Brain microvascular endothelial cell (primary cell): ENCODE results near the gene ALX4.

Experiments used
- DNase-seq: peaks from one replicate; pipeline ENCODE4 v3.0.0-alpha.2; 2020
- H3K27ac ChIP-seq: fragments of 250-450 bp; sonication (Bioruptor Pico); 2 replicates; pipeline ENCODE4 v1.5.1; 2020; ENCODE audit warnings: mild to moderate bottlenecking, moderate library complexity
- H3K27me3 ChIP-seq: fragments of 250-450 bp; sonication (Bioruptor Pico); replicated peaks from 2 replicates; pipeline ENCODE4 v1.5.1; 2020; ENCODE audit warnings: mild to moderate bottlenecking
- H3K36me3 ChIP-seq: fragments of 250-450 bp; sonication (Bioruptor Pico); replicated peaks from 2 replicates; pipeline ENCODE4 v1.5.1; 2020; ENCODE audit warnings: mild to moderate bottlenecking
- H3K4me3 ChIP-seq: 2 replicates; pipeline ENCODE4 v1.5.1; 2011; ENCODE audit warnings: low read depth, mild to moderate bottlenecking, control low read depth, low read length, moderate library complexity
- in situ Hi-C: cut with HindIII; loops from 2 replicates; pipeline ENCODE4 v1.10.0; 2017; ENCODE audit warnings: low sequenced_read_pairs, low pct_ligation_motif_present
- TF ChIP-seq, protein P1 (sequence below): IDR thresholded peaks from 2 replicates; pipeline ENCODE4 v1.5.1; 2011; ENCODE audit warnings: low read depth, mild to moderate bottlenecking, moderate library complexity, low read length, control low read depth, inconsistent platforms; ENCODE audit errors: missing control alignments

Gene ALX4

DNA sequence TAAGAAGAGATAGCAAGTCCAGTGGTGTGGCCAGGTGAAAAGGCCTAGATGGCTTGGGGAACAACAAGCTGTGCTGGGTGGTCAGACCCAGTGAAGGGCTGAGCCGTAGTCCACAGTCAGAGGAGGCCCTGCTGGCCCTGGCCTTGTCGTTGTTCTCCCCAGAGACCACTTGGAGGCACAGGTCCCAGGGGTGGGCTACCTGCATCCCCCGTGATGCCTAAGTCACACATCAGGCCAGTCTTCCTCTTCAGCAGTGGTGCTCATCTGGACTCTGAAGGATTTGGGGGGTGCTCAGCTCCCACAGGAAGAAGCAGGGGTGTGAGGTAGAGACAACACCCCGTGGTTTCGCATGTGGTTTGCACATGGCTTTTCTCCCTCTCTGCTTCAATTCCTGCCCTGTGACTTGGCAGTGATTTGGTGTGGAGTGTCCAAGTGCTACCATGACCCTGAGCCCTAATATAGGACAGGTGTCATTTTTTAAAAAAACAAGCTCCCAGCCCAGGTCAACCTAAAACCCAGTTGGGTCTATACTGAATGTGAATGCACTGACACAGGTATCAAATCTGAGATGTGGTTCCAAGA is 51.0 kb downstream of the ALX4 start:
- in situ Hi-C loops: no loop called here
- H3K27me3 ChIP-seq: no peaks in the 10 kb centered on the region
- no peaks in the 10 kb centered on the region for H3K36me3 ChIP-seq
- TF ChIP-seq, protein P1, sequence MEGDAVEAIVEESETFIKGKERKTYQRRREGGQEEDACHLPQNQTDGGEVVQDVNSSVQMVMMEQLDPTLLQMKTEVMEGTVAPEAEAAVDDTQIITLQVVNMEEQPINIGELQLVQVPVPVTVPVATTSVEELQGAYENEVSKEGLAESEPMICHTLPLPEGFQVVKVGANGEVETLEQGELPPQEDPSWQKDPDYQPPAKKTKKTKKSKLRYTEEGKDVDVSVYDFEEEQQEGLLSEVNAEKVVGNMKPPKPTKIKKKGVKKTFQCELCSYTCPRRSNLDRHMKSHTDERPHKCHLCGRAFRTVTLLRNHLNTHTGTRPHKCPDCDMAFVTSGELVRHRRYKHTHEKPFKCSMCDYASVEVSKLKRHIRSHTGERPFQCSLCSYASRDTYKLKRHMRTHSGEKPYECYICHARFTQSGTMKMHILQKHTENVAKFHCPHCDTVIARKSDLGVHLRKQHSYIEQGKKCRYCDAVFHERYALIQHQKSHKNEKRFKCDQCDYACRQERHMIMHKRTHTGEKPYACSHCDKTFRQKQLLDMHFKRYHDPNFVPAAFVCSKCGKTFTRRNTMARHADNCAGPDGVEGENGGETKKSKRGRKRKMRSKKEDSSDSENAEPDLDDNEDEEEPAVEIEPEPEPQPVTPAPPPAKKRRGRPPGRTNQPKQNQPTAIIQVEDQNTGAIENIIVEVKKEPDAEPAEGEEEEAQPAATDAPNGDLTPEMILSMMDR: no peak
- no peak overlapping the region for H3K27ac ChIP-seq
- no peak overlapping the region for H3K4me3 ChIP-seq
- DNase-seq: no peak

DNA sequence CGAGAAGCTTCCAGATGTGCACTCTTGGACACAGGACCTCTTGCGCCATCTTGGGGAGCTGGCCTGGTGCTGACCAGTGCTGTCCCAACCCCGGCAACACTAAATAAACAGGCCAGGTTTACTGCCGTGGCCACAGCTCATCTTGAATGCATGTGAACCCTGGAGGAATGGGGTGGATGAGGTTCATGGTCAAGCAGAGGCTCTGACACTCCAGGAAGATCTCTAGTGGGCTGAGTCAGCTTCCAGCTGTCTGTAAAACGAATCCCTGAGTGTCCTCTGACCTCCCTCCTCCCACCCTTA is 51.8 kb downstream of the ALX4 start:
- H3K27ac ChIP-seq: no peak overlapping the region
- no peaks in the 10 kb centered on the region for H3K27me3 ChIP-seq
- no peaks in the 10 kb centered on the region for H3K36me3 ChIP-seq
- no peak for DNase-seq
- H3K4me3 ChIP-seq: no peak overlapping the region
- TF ChIP-seq, protein P1: peak; percentile 6
- in situ Hi-C loops: no loop called here

DNA sequence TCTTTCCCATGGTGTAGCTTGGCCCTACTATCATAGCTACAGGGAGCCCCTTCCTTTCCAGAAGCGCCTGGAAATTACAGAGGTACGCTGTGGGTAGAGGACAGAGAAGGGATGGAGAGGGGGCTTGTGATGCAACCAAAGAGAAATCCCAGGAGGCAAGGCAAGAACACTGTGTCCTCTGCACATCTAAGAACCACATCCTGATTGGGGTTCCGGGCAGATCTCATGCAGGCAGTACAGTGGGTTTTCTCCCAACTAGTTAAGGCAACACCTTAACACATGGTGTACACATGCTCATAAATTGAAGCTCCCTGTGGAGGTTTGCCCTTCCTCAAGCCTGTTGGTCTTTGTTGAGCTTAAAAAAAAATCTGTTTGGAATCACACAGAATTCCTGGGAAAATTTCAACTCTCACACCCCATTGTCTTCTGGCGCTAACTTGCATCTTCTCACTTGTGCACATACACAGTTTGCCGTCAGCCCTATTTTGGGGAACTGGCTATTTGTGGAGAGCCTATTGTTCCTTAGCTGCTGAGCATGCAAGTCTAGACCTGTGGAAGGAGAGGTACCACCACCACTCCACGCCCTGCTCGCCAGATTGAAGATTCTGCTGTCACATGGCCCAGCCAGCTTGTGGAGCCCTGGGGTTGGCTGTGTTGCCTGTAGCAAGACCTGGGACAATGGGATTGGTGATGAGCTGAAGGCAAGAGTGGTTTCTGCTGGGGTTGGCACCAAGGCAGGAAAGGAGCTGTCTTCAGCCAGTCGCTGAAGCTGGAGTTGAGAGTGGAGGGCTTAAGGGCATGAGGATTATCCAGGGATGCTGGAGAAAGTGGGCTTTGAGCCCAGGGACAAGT is 52.4 kb downstream of the ALX4 start:
- Histone ChIP-seq H3K27ac (no peak overlapping the region), H3K36me3 (no peaks in the 10 kb centered on the region), H3K27me3 (no peaks in the 10 kb centered on the region), H3K4me3 (no peak overlapping the region)
- DNase-seq: no peak
- TF ChIP-seq, protein P1: no peak
- in situ Hi-C loops: no loop called here

DNA sequence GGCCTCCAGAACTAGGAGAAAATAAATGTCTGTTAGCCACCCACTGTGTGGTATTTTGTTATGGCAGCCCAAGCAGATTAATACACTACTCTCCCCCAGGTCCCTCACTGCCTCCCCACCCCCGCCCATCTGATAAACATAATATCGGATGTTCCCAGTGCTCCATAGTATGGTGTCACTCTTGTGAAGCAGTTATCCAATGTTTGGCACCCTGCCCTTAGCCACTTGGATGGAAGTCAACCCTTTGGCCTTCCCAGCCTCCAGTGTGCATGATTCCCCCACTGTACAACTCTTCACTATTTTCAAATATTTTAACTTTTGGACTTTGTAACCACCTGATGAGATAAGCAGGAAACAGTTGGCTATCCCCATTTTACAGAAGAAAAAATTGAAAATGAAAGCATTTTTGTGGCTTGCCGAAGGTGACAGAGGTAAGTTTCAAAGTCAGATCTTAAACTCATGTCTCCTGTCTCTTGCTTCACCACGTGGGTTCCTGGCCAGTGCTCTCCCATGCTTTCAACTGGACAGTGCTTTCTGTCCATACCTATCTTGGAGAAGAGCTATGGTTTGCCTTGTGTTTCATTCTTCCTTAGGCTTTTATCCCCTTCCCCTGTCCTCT is 53.2 kb downstream of the ALX4 start:
- Histone ChIP-seq H3K36me3 (no peaks in the 10 kb centered on the region), H3K4me3 (no peak overlapping the region), H3K27ac (no peak overlapping the region), H3K27me3 (no peaks in the 10 kb centered on the region)
- no peak for DNase-seq
- in situ Hi-C loops: no loop called here
- TF ChIP-seq, protein P1: no peak

DNA sequence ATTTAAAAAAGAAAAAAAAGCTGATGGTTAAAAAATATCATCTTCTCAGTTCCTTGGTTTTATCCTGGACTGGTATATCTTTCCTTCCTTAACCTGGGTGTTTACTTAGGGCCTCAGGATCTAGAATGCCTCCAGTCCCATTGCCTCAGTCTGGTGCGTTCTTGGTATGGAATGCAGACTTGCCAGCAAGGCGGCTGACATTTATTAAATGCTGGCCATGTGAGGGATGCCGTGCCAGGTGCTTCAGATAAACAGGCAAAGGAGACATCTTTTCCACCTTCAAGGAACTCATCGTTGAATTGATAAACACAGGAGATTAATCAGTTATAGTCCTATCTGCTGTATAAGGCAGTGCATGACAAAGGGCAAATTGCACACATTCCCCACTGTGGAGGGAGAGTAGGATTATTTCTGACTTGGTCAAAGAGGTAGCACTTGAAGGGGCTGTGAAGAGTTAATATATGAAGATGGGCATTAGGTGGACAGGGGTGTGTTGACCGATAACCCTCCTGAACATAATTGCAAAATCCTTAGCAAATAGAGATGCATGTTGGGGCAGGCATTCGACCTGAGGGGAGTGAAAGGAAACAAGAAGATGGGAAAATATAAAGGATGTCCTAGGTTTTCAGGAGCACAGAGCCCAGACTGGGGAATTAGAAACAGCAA is 54.4 kb downstream of the ALX4 start:
- no peak for DNase-seq
- in situ Hi-C loops: no loop called here
- H3K27ac ChIP-seq: no peak overlapping the region

More for the DNA sequence above, 54.4 kb downstream of the ALX4 start:
- Histone ChIP-seq H3K27me3 (no peaks in the 10 kb centered on the region), H3K4me3 (no peak overlapping the region), H3K36me3 (no peaks in the 10 kb centered on the region)
- TF ChIP-seq, protein P1: no peak
